Breast epithelium (tissue), 4 donors: ENCODE results near the gene SUMO2. TPM values are rescaled to one million over a fixed set of nuclear protein-coding genes. Genes with fewer than 3 reads are reported as not detected.
A peak's percentile ranks its signal among the peaks of the same experiment; 100 is the strongest.

ENCODE experiments used
- DNase-seq, 2 donors: peaks; one replicate each; pipeline ENCODE4 v3.0.0-alpha.2; 2019; ENCODE audit warnings: low spot score in 2 of 2
- H3K27ac ChIP-seq, 2 donors: fragments of 200-600 bp; sonication (generic) in 1 of 2; one replicate each; pipeline ENCODE4 v1.5.1; 2016 to 2019; ENCODE audit warnings: mild to moderate bottlenecking in 1 of 2
- H3K27me3 ChIP-seq, 2 donors: fragments of 200-600 bp; sonication (generic) in 1 of 2; one replicate each; pipeline versions ENCODE4 v1.5.1 to v1.6.0; 2017 to 2019; ENCODE audit warnings: control low read depth in 1 of 2, mild to moderate bottlenecking in 1 of 2
- H3K36me3 ChIP-seq: fragments of 200-600 bp; one replicate; pipeline ENCODE4 v1.5.1; 2019
- H3K4me1 ChIP-seq, 2 donors: fragments of 200-600 bp; sonication (generic); one replicate each; pipeline ENCODE4 v1.5.1; 2016 to 2019; ENCODE audit warnings: control low read depth in 1 of 2
- H3K4me3 ChIP-seq, 3 donors: fragments of 200-600 bp; sonication (generic); 1 replicate in 2 of 3; 2 replicates in 1 of 3; pipeline ENCODE4 v1.5.1; 2016 to 2019; ENCODE audit warnings: mild to moderate bottlenecking in 3 of 3, moderate library complexity in 2 of 3
- H3K9me3 ChIP-seq, 2 donors: fragments of 200-600 bp; sonication (generic) in 1 of 2; one replicate each; pipeline ENCODE4 v1.5.1; 2016 to 2019; ENCODE audit warnings: control low read depth in 1 of 2
- CTCF ChIP-seq, 3 donors: fragments of 450-650 bp; IDR thresholded peaks; one replicate each; pipeline ENCODE4 v1.5.1; 2016 to 2017; ENCODE audit warnings: antibody characterized with exemption in 3 of 3, mild to moderate bottlenecking in 3 of 3, moderate library complexity in 3 of 3
- POLR2A ChIP-seq: fragments of 450-650 bp; IDR thresholded peaks from one replicate; pipeline ENCODE4 v1.6.1; 2016; ENCODE audit warnings: antibody characterized with exemption, mild to moderate bottlenecking, moderate library complexity
- POLR2AphosphoS5 ChIP-seq, 3 donors: sonication (generic); formaldehyde crosslinking; IDR thresholded peaks; one replicate each; pipeline ENCODE4 v1.6.1; 2017; ENCODE audit warnings: antibody characterized with exemption in 3 of 3
- intact Hi-C: fragments of 100-400 bp; cut with DNase I; formaldehyde crosslinking; loops from one replicate; pipeline ENCODE4 v1.15.1; 2023; ENCODE audit warnings: low total_unique reads
- total RNA-seq, 3 donors: library from RNA; depleted of rRNA; stranded (reverse); fragments of >200 nt; gene quantifications; one replicate each; pipeline ENCODE4 v1.1.0, GENCODE V29; 2016

Gene SUMO2
- 10 to 100 TPM; 68.8 to 78.6 (median 74.6) TPM for total RNA-seq

- H3K9me3 ChIP-seq = no peaks in the 10 kb centered on the region
- intact Hi-C loops = no loop called here
- H3K27ac ChIP-seq = peak within 1 kb of the TSS; percentile 99
- no peaks in the 10 kb centered on the region for H3K27me3 ChIP-seq
- DNase-seq = peak; percentile 95 to 96
- peak within 1 kb of the TSS; percentile 79 to 98 (median 85) for H3K4me3 ChIP-seq
- H3K4me1 ChIP-seq = peaks cover 0 to 6% of the 10 kb centered on the region in 2 donors
- TF ChIP-seq POLR2A = peak; percentile 57
- TF ChIP-seq CTCF (IDR thresholded peaks at IDR 0.05) = peak in 1 of 3 donors; percentile 14
- TF ChIP-seq POLR2AphosphoS5 (IDR thresholded peaks at IDR 0.05) = peak; percentile 42 to 80 (median 78)
- H3K36me3 ChIP-seq = no peaks in the 10 kb centered on the region
Observed at GRCh38 chr17:75182569-75183436, at the start of gene SUMO2. Gene SUMO2 (minus strand): TSS chr17:75182959. CDS start chr17:75182834, 125 bp downstream.

DNA sequence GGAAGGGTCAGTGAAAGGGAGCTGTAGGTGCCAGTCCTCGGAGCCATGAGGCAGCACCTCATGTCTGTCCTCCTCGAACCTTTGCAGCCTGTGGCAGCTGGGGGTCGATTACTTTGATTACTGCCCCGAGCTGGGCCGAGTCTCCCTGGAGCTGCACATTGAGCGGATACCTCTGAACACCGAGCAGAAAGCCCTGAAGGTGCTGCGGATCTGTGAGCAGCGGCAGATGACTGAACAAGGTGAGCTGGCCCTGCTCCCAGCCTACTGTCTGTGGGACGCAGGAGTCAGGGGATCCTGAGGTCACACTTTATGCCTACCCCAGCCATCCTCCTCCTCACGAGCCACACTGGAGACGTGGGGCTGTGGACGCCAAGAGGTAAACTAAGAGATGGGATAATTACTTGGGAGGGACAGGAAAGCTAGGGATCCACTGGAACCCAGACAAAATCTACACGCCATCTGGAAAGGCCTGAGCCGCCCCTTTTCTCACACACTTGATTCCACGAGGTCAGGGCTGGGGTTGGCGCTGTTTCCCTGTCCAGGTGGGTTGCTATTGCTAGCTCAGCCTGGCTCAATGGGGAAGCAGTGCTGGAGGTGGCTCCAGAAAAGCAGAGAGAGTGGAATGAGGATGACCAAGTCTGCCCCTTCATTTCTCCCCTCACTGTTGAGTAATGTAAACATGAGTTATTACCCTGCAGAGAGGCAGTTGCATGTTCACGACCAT lies 49.1 kb upstream of the SUMO2 start:
- intact Hi-C loops = no loop called here

GRCh38 chr17:75231071-75231470 lies 48.3 kb upstream of the SUMO2 start:
- intact Hi-C loops = no loop called here
- H3K4me1 ChIP-seq = no peaks in the 10 kb centered on the region
- H3K27ac ChIP-seq = no peak overlapping the region
- TF ChIP-seq CTCF (IDR thresholded peaks at IDR 0.05) = no peak
- TF ChIP-seq POLR2A = no peak
- no peak for TF ChIP-seq POLR2AphosphoS5 (IDR thresholded peaks at IDR 0.05)
- no peaks in the 10 kb centered on the region for H3K9me3 ChIP-seq
- no peaks in the 10 kb centered on the region for H3K27me3 ChIP-seq
- no peak overlapping the region for H3K4me3 ChIP-seq
- no peak for DNase-seq
- H3K36me3 ChIP-seq = peaks cover 15% of the 10 kb centered on the region

More for the DNA sequence above, 49.1 kb upstream of the SUMO2 start:
- Histone ChIP-seq H3K9me3 (no peaks in the 10 kb centered on the region), H3K4me3 (no peak overlapping the region), H3K27ac (no peak overlapping the region), H3K27me3 (no peaks in the 10 kb centered on the region), H3K4me1 (no peaks in the 10 kb centered on the region), H3K36me3 (peaks cover 12% of the 10 kb centered on the region)
- TF ChIP-seq CTCF (IDR thresholded peaks at IDR 0.05) = no peak
- TF ChIP-seq POLR2AphosphoS5 (IDR thresholded peaks at IDR 0.05) = no peak
- TF ChIP-seq POLR2A = no peak
- no peak for DNase-seq

DNA sequence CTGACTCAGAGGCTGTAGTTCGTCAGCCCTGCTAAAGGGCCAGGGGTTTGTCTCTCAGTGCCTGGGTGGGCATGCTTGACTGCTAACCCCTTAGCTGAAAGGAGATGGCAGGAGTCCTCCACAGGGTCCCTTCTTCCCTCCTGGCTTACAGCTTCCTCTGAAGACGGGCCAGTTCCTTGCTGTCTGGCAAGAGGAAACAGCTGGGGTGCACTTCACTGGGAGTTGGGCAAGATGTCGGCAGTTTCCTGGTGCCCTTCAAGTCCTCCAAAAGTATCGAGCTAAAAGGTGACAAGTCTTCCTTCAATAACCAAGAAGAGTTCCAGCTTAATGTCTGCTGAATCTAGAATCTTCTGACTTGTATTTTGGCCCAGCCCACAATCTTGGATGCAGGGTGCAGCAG lies 46.1 kb upstream of the SUMO2 start:
- no peaks in the 10 kb centered on the region for H3K27me3 ChIP-seq
- H3K4me1 ChIP-seq = no peaks in the 10 kb centered on the region
- TF ChIP-seq POLR2A (no peak), POLR2AphosphoS5 (IDR thresholded peaks at IDR 0.05) (no peak), CTCF (IDR thresholded peaks at IDR 0.05) (no peak)
- DNase-seq = no peak
- H3K9me3 ChIP-seq = no peaks in the 10 kb centered on the region
- H3K27ac ChIP-seq = peak overlapping the region in 1 of 2 donors; percentile 48
- H3K4me3 ChIP-seq = no peak overlapping the region
- intact Hi-C loops = no loop called here
- peaks cover 17% of the 10 kb centered on the region for H3K36me3 ChIP-seq

GRCh38 chr17:75228305-75228704 lies 45.5 kb upstream of the SUMO2 start:
- Histone ChIP-seq H3K9me3 (no peaks in the 10 kb centered on the region), H3K27ac (peak overlapping the region in 1 of 2 donors; percentile 28), H3K27me3 (no peaks in the 10 kb centered on the region), H3K4me3 (no peak overlapping the region), H3K36me3 (peaks cover 17% of the 10 kb centered on the region), H3K4me1 (no peaks in the 10 kb centered on the region)
- DNase-seq = no peak
- intact Hi-C loops = no loop called here
- TF ChIP-seq CTCF (IDR thresholded peaks at IDR 0.05) (no peak), POLR2AphosphoS5 (IDR thresholded peaks at IDR 0.05) (no peak), POLR2A (no peak)
